IPS-18a (cell line): ENCODE results near the gene CACNG4.
A peak's percentile ranks its signal among the peaks of the same experiment; 100 is the strongest.

ENCODE experiments used
- H3K27ac ChIP-seq: one replicate; pipeline ENCODE4 v1.5.1; 2013; ENCODE audit warnings: low read length
- H3K27me3 ChIP-seq: one replicate; pipeline ENCODE4 v1.6.1; 2013; ENCODE audit warnings: mild to moderate bottlenecking, low read length; ENCODE audit not compliant: control insufficient read depth, insufficient read depth
- H3K36me3 ChIP-seq: one replicate; pipeline ENCODE4 v1.6.1; 2013; ENCODE audit warnings: low read depth, low read length; ENCODE audit not compliant: control insufficient read depth
- H3K4me1 ChIP-seq: one replicate; pipeline ENCODE4 v1.6.1; 2013; ENCODE audit warnings: low read depth, low read length; ENCODE audit not compliant: control insufficient read depth
- H3K4me3 ChIP-seq: one replicate; pipeline ENCODE4 v1.5.1; 2013; ENCODE audit warnings: low read length
- H3K9ac ChIP-seq: one replicate; pipeline ENCODE4 v1.6.1; 2013; ENCODE audit warnings: mild to moderate bottlenecking, low read length, moderate library complexity
- H3K9me3 ChIP-seq: one replicate; pipeline ENCODE4 v1.6.1; 2013; ENCODE audit warnings: low read depth, low read length; ENCODE audit not compliant: control insufficient read depth

The CACNG4 gene

GRCh38 chr17:66963909-66964771, at the start of gene CACNG4:
Gene CACNG4 (plus strand): TSS chr17:66964707. CDS start chr17:66964912, 205 bp downstream.
- Histone ChIP-seq H3K4me1 (peaks cover 9% of the 10 kb centered on the region), H3K9me3 (no peaks in the 10 kb centered on the region), H3K36me3 (no peaks in the 10 kb centered on the region), H3K4me3 (peak within 1 kb of the TSS; percentile 80), H3K9ac (peak within 1 kb of the TSS; percentile 22), H3K27me3 (peaks cover 72% of the 10 kb centered on the region), H3K27ac (no peak within 1 kb of the TSS)

- no peak overlapping the region for H3K27ac ChIP-seq
- H3K9me3 ChIP-seq = no peaks in the 10 kb centered on the region
- H3K27me3 ChIP-seq = no peaks in the 10 kb centered on the region
- H3K9ac ChIP-seq = no peak overlapping the region
- H3K36me3 ChIP-seq = no peaks in the 10 kb centered on the region
- H3K4me1 ChIP-seq = no peaks in the 10 kb centered on the region
- no peak overlapping the region for H3K4me3 ChIP-seq
Observed at GRCh38 chr17:66915204-66915611, 49.3 kb upstream of the CACNG4 start.

- Histone ChIP-seq H3K36me3 (no peaks in the 10 kb centered on the region), H3K9me3 (no peaks in the 10 kb centered on the region), H3K4me1 (no peaks in the 10 kb centered on the region), H3K4me3 (no peak overlapping the region), H3K27ac (no peak overlapping the region), H3K27me3 (no peaks in the 10 kb centered on the region), H3K9ac (no peak overlapping the region)
Observed at GRCh38 chr17:66915792-66916191, 48.7 kb upstream of the CACNG4 start.

- Histone ChIP-seq H3K4me1 (no peaks in the 10 kb centered on the region), H3K36me3 (no peaks in the 10 kb centered on the region), H3K9me3 (no peaks in the 10 kb centered on the region), H3K27ac (no peak overlapping the region), H3K9ac (no peak overlapping the region), H3K27me3 (no peaks in the 10 kb centered on the region), H3K4me3 (no peak overlapping the region)
Observed at GRCh38 chr17:66916946-66917345, 47.6 kb upstream of the CACNG4 start.

GRCh38 chr17:66918896-66919295, 45.6 kb upstream of the CACNG4 start:
- Histone ChIP-seq H3K36me3 (no peaks in the 10 kb centered on the region), H3K9ac (no peak overlapping the region), H3K4me1 (no peaks in the 10 kb centered on the region), H3K27ac (no peak overlapping the region), H3K9me3 (no peaks in the 10 kb centered on the region), H3K27me3 (no peaks in the 10 kb centered on the region), H3K4me3 (no peak overlapping the region)

GRCh38 chr17:66920435-66920834, 44.1 kb upstream of the CACNG4 start:
- Histone ChIP-seq H3K9ac (no peak overlapping the region), H3K27me3 (no peaks in the 10 kb centered on the region), H3K36me3 (no peaks in the 10 kb centered on the region), H3K4me3 (no peak overlapping the region), H3K27ac (no peak overlapping the region), H3K4me1 (no peaks in the 10 kb centered on the region), H3K9me3 (no peaks in the 10 kb centered on the region)

GRCh38 chr17:66920950-66921349, 43.6 kb upstream of the CACNG4 start:
- Histone ChIP-seq H3K36me3 (no peaks in the 10 kb centered on the region), H3K9me3 (no peaks in the 10 kb centered on the region), H3K4me3 (no peak overlapping the region), H3K27ac (no peak overlapping the region), H3K9ac (no peak overlapping the region), H3K4me1 (no peaks in the 10 kb centered on the region), H3K27me3 (no peaks in the 10 kb centered on the region)

- Histone ChIP-seq H3K36me3 (no peaks in the 10 kb centered on the region), H3K4me3 (no peak overlapping the region), H3K27me3 (no peaks in the 10 kb centered on the region), H3K9ac (no peak overlapping the region), H3K27ac (no peak overlapping the region), H3K9me3 (no peaks in the 10 kb centered on the region), H3K4me1 (no peaks in the 10 kb centered on the region)
Observed at GRCh38 chr17:66923886-66924285, 40.6 kb upstream of the CACNG4 start.

GRCh38 chr17:66925811-66926500, 38.6 kb upstream of the CACNG4 start:
- H3K27me3 ChIP-seq = no peaks in the 10 kb centered on the region
- H3K4me3 ChIP-seq = no peak overlapping the region
- H3K9me3 ChIP-seq = no peaks in the 10 kb centered on the region

GRCh38 chr17:66928949-66929348, 35.6 kb upstream of the CACNG4 start:
- Histone ChIP-seq H3K9ac (no peak overlapping the region), H3K4me3 (no peak overlapping the region), H3K36me3 (no peaks in the 10 kb centered on the region), H3K9me3 (no peaks in the 10 kb centered on the region), H3K4me1 (no peaks in the 10 kb centered on the region), H3K27ac (no peak overlapping the region), H3K27me3 (no peaks in the 10 kb centered on the region)

More at GRCh38 chr17:66925811-66926500, 38.6 kb upstream of the CACNG4 start:
- Histone ChIP-seq H3K4me1 (no peaks in the 10 kb centered on the region), H3K36me3 (no peaks in the 10 kb centered on the region), H3K9ac (no peak overlapping the region), H3K27ac (no peak overlapping the region)

- H3K4me3 ChIP-seq = no peak overlapping the region
Observed at GRCh38 chr17:66929591-66929990, 34.9 kb upstream of the CACNG4 start.

More at GRCh38 chr17:66929591-66929990, 34.9 kb upstream of the CACNG4 start:
- H3K4me1 ChIP-seq = no peaks in the 10 kb centered on the region
- no peak overlapping the region for H3K9ac ChIP-seq
- H3K9me3 ChIP-seq = no peaks in the 10 kb centered on the region
- H3K36me3 ChIP-seq = no peaks in the 10 kb centered on the region
- H3K27ac ChIP-seq = no peak overlapping the region
- H3K27me3 ChIP-seq = no peaks in the 10 kb centered on the region
